ENCODE measurements around the gene SCEL.

SCEL gene

GRCh38 chr13:77599351-77599750 lies 63.8 kb downstream of the SCEL start:
- H2BK12ac ChIP-seq (ENCODE audit: low read length in 2 of 2), result no peak overlapping the region
- no peak overlapping the region for H4K8ac ChIP-seq (ENCODE audit: low read length)
- H2BK120ac ChIP-seq (ENCODE audit: low read depth, low read length), result no peak overlapping the region
- H2BK15ac ChIP-seq (ENCODE audit: low read depth, poor library complexity, severe bottlenecking), result no peak overlapping the region
- no peak overlapping the region for H2BK5ac ChIP-seq (ENCODE audit: low read depth, low read length, poor library complexity, severe bottlenecking)
- WGBS, result 90% methylated on average over 1 of the region's 2 CpGs
- H3K9me3 ChIP-seq (ENCODE audit: control insufficient read depth, low read length), result no peaks in the 10 kb centered on the region
- no peaks in the 10 kb centered on the region for H3K36me3 ChIP-seq (ENCODE audit: control insufficient read depth in 1 of 2, insufficient read depth in 2 of 2, low read depth in 1 of 2, low read length in 2 of 2)
- no peak overlapping the region for H3K4me2 ChIP-seq (ENCODE audit: low read length, poor library complexity, severe bottlenecking)
- peaks cover 0 to 15% of the 10 kb centered on the region in 2 experiments for H3K27me3 ChIP-seq (ENCODE audit: control insufficient read depth in 1 of 2, insufficient read depth in 1 of 2, low read length in 2 of 2)
- H2AK5ac ChIP-seq (ENCODE audit: low read length, severe bottlenecking), result no peak overlapping the region
- no peaks in the 10 kb centered on the region for H3K79me1 ChIP-seq (replicated peaks; ENCODE audit: low read length, poor library complexity, severe bottlenecking)
- H3K9ac ChIP-seq (ENCODE audit: low read length), result no peak overlapping the region
- H4K91ac ChIP-seq (ENCODE audit: low read length), result no peak overlapping the region
- no peak overlapping the region for H3K18ac ChIP-seq (ENCODE audit: low read depth in 1 of 2, low read length in 2 of 2)
- DNase-seq, result no peak
- no peak overlapping the region for H3K4me3 ChIP-seq (ENCODE audit: insufficient read depth in 1 of 2, low read depth in 1 of 2, low read length in 2 of 2)
- H3K23ac ChIP-seq (ENCODE audit: low read length in 2 of 2), result no peak overlapping the region
- no peak overlapping the region for H3K4ac ChIP-seq (ENCODE audit: low read depth in 1 of 2, low read length in 2 of 2)
- H3K4me1 ChIP-seq (ENCODE audit: control insufficient read depth, insufficient read depth, low read depth, low read length), result no peaks in the 10 kb centered on the region
- no peak overlapping the region for H2AFZ ChIP-seq (ENCODE audit: low read depth, low read length)
- H3K27ac ChIP-seq (ENCODE audit: low read length, poor library complexity, severe bottlenecking), result no peak overlapping the region
- H3K14ac ChIP-seq (ENCODE audit: low read length in 2 of 2), result no peak overlapping the region

- no peak overlapping the region for H2BK15ac ChIP-seq (ENCODE audit: low read depth, poor library complexity, severe bottlenecking)
- 88% methylated on average over 1 of the region's 2 CpGs for WGBS
Observed at GRCh38 chr13:77600701-77601100, 65.2 kb downstream of the SCEL start.

DNA sequence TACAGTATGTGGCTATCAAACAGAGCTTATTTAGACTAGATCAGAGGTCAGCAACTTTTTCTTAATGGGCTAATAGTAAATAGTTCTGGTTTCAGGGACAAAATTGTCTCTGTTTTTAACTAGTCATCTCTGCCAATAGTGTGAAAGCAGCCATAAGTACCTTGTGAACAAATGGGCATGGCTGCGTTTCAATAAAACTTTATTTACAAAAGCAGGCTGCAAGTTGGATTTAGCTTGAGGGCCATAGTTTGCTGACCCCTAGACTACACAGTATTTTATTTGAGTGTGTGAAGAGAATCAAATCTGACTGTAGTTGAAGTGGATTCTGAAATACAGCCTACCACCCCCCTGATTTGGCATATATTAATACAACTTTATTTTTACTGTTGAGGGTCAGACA lies 75.6 kb downstream of the SCEL start:
- WGBS, result 90% methylated on average over 1 of the region's 1 CpG
- H3K36me3 ChIP-seq (ENCODE audit: control insufficient read depth in 1 of 2, insufficient read depth in 2 of 2, low read depth in 1 of 2, low read length in 2 of 2), result no peaks in the 10 kb centered on the region
- H3K14ac ChIP-seq (ENCODE audit: low read length in 2 of 2), result no peak overlapping the region
- H3K9me3 ChIP-seq (ENCODE audit: control insufficient read depth, low read length), result no peaks in the 10 kb centered on the region
- no peak overlapping the region for H2BK120ac ChIP-seq (ENCODE audit: low read depth, low read length)
- no peak overlapping the region for H4K91ac ChIP-seq (ENCODE audit: low read length)
- no peak overlapping the region for H2BK5ac ChIP-seq (ENCODE audit: low read depth, low read length, poor library complexity, severe bottlenecking)
- H2AFZ ChIP-seq (ENCODE audit: low read depth, low read length), result no peak overlapping the region
- H3K18ac ChIP-seq (ENCODE audit: low read depth in 1 of 2, low read length in 2 of 2), result no peak overlapping the region
- no peak overlapping the region for H3K4me2 ChIP-seq (ENCODE audit: low read length, poor library complexity, severe bottlenecking)
- no peak overlapping the region for H3K27ac ChIP-seq (ENCODE audit: low read length, poor library complexity, severe bottlenecking)
- no peak overlapping the region for H2BK15ac ChIP-seq (ENCODE audit: low read depth, poor library complexity, severe bottlenecking)
- no peaks in the 10 kb centered on the region for H3K27me3 ChIP-seq (ENCODE audit: control insufficient read depth in 1 of 2, insufficient read depth in 1 of 2, low read length in 2 of 2)
- H3K79me1 ChIP-seq (replicated peaks; ENCODE audit: low read length, poor library complexity, severe bottlenecking), result no peaks in the 10 kb centered on the region
- no peak overlapping the region for H3K4me3 ChIP-seq (ENCODE audit: insufficient read depth in 1 of 2, low read depth in 1 of 2, low read length in 2 of 2)
- no peak overlapping the region for H3K9ac ChIP-seq (ENCODE audit: low read length)
- no peak overlapping the region for H4K8ac ChIP-seq (ENCODE audit: low read length)
- no peak overlapping the region for H2BK12ac ChIP-seq (ENCODE audit: low read length in 2 of 2)
- H2AK5ac ChIP-seq (ENCODE audit: low read length, severe bottlenecking), result no peak overlapping the region
- no peak overlapping the region for H3K4ac ChIP-seq (ENCODE audit: low read depth in 1 of 2, low read length in 2 of 2)
- DNase-seq, result no peak
- no peaks in the 10 kb centered on the region for H3K4me1 ChIP-seq (ENCODE audit: control insufficient read depth, insufficient read depth, low read depth, low read length)
- no peak overlapping the region for H3K23ac ChIP-seq (ENCODE audit: low read length in 2 of 2)

More at GRCh38 chr13:77600701-77601100, 65.2 kb downstream of the SCEL start:
- DNase-seq, result no peak
- H2BK12ac ChIP-seq (ENCODE audit: low read length in 2 of 2), result no peak overlapping the region
- H4K91ac ChIP-seq (ENCODE audit: low read length), result no peak overlapping the region
- no peak overlapping the region for H3K9ac ChIP-seq (ENCODE audit: low read length)
- no peak overlapping the region for H2BK5ac ChIP-seq (ENCODE audit: low read depth, low read length, poor library complexity, severe bottlenecking)
- H3K4me3 ChIP-seq (ENCODE audit: insufficient read depth in 1 of 2, low read depth in 1 of 2, low read length in 2 of 2), result no peak overlapping the region
- no peaks in the 10 kb centered on the region for H3K36me3 ChIP-seq (ENCODE audit: control insufficient read depth in 1 of 2, insufficient read depth in 2 of 2, low read depth in 1 of 2, low read length in 2 of 2)
- H3K18ac ChIP-seq (ENCODE audit: low read depth in 1 of 2, low read length in 2 of 2), result no peak overlapping the region
- H3K9me3 ChIP-seq (ENCODE audit: control insufficient read depth, low read length), result no peaks in the 10 kb centered on the region
- no peak overlapping the region for H2BK120ac ChIP-seq (ENCODE audit: low read depth, low read length)
- no peak overlapping the region for H4K8ac ChIP-seq (ENCODE audit: low read length)
- H3K4ac ChIP-seq (ENCODE audit: low read depth in 1 of 2, low read length in 2 of 2), result no peak overlapping the region
- H3K4me2 ChIP-seq (ENCODE audit: low read length, poor library complexity, severe bottlenecking), result no peak overlapping the region
- H3K27me3 ChIP-seq (ENCODE audit: control insufficient read depth in 1 of 2, insufficient read depth in 1 of 2, low read length in 2 of 2), result peaks cover 0 to 10% of the 10 kb centered on the region in 2 experiments
- no peak overlapping the region for H2AFZ ChIP-seq (ENCODE audit: low read depth, low read length)
- no peak overlapping the region for H3K14ac ChIP-seq (ENCODE audit: low read length in 2 of 2)
- H3K79me1 ChIP-seq (replicated peaks; ENCODE audit: low read length, poor library complexity, severe bottlenecking), result no peaks in the 10 kb centered on the region
- no peak overlapping the region for H3K27ac ChIP-seq (ENCODE audit: low read length, poor library complexity, severe bottlenecking)
- no peaks in the 10 kb centered on the region for H3K4me1 ChIP-seq (ENCODE audit: control insufficient read depth, insufficient read depth, low read depth, low read length)
- no peak overlapping the region for H3K23ac ChIP-seq (ENCODE audit: low read length in 2 of 2)
- no peak overlapping the region for H2AK5ac ChIP-seq (ENCODE audit: low read length, severe bottlenecking)

GRCh38 chr13:77616027-77616426 lies 80.5 kb downstream of the SCEL start:
- Histone ChIP-seq H3K14ac (ENCODE audit: low read length in 2 of 2) (no peak overlapping the region), H3K4me1 (ENCODE audit: control insufficient read depth, insufficient read depth, low read depth, low read length) (no peaks in the 10 kb centered on the region), H2AFZ (ENCODE audit: low read depth, low read length) (no peak overlapping the region), H3K18ac (ENCODE audit: low read depth in 1 of 2, low read length in 2 of 2) (no peak overlapping the region), H3K4me3 (ENCODE audit: insufficient read depth in 1 of 2, low read depth in 1 of 2, low read length in 2 of 2) (no peak overlapping the region), H2AK5ac (ENCODE audit: low read length, severe bottlenecking) (no peak overlapping the region), H3K79me1 (replicated peaks; ENCODE audit: low read length, poor library complexity, severe bottlenecking) (no peaks in the 10 kb centered on the region), H3K4me2 (ENCODE audit: low read length, poor library complexity, severe bottlenecking) (no peak overlapping the region), H3K23ac (ENCODE audit: low read length in 2 of 2) (no peak overlapping the region), H2BK12ac (ENCODE audit: low read length in 2 of 2) (no peak overlapping the region), H3K27ac (ENCODE audit: low read length, poor library complexity, severe bottlenecking) (no peak overlapping the region), H3K9ac (ENCODE audit: low read length) (no peak overlapping the region), H2BK120ac (ENCODE audit: low read depth, low read length) (no peak overlapping the region), H2BK15ac (ENCODE audit: low read depth, poor library complexity, severe bottlenecking) (no peak overlapping the region), H2BK5ac (ENCODE audit: low read depth, low read length, poor library complexity, severe bottlenecking) (no peak overlapping the region), H3K36me3 (ENCODE audit: control insufficient read depth in 1 of 2, insufficient read depth in 2 of 2, low read depth in 1 of 2, low read length in 2 of 2) (no peaks in the 10 kb centered on the region), H4K8ac (ENCODE audit: low read length) (no peak overlapping the region), H3K9me3 (ENCODE audit: control insufficient read depth, low read length) (no peaks in the 10 kb centered on the region), H4K91ac (ENCODE audit: low read length) (no peak overlapping the region), H3K4ac (ENCODE audit: low read depth in 1 of 2, low read length in 2 of 2) (no peak overlapping the region), H3K27me3 (ENCODE audit: control insufficient read depth in 1 of 2, insufficient read depth in 1 of 2, low read length in 2 of 2) (peaks cover 0 to 5% of the 10 kb centered on the region in 2 experiments)
- no peak for DNase-seq

All from mesenchymal stem cell (in vitro differentiated cells and primary cell).